IgD-negative memory B cell (primary cell): ENCODE measurements around the gene SLC16A1. TPM values are rescaled to one million over a fixed set of nuclear protein-coding genes. Genes with fewer than 3 reads are reported as not detected.

Source experiments
- H3K27ac Mint-ChIP-seq, 3 donors: one replicate each; pipeline ENCODE4 v1.8.0; 2020 to 2022; ENCODE audit warnings: mild to moderate bottlenecking in 3 of 3, mixed read lengths in 3 of 3, moderate library complexity in 1 of 3
- H3K27me3 Mint-ChIP-seq: one replicate; pipeline ENCODE4 v1.8.0; 2021; ENCODE audit warnings: mixed read lengths
- H3K36me3 Mint-ChIP-seq: one replicate; pipeline ENCODE4 v1.8.0; 2020; ENCODE audit warnings: mild to moderate bottlenecking, mixed read lengths
- H3K4me1 Mint-ChIP-seq, 3 donors: one replicate each; pipeline ENCODE4 v1.8.0; 2020 to 2022; ENCODE audit warnings: mixed read lengths in 3 of 3, mild to moderate bottlenecking in 1 of 3
- H3K4me3 Mint-ChIP-seq, 4 donors: one replicate each; pipeline ENCODE4 v1.8.0; 2020 to 2022; ENCODE audit warnings: mild to moderate bottlenecking in 4 of 4, mixed read lengths in 4 of 4, moderate library complexity in 3 of 4
- H3K9me3 Mint-ChIP-seq, 3 donors: one replicate each; pipeline ENCODE4 v1.8.0; 2020 to 2021; ENCODE audit warnings: mixed read lengths in 3 of 3, mild to moderate bottlenecking in 1 of 3
- polyA plus RNA-seq: library from polyadenylated mRNA; unstranded; fragments of 300-500 nt; fragmentation: Illumina TruSeq; gene quantifications from one replicate; pipeline ENCODE4 v1.2.3, GENCODE V29; 2021

The SLC16A1 gene
- polyA plus RNA-seq, 1 donor from 2014 or later = 7.5 TPM

DNA sequence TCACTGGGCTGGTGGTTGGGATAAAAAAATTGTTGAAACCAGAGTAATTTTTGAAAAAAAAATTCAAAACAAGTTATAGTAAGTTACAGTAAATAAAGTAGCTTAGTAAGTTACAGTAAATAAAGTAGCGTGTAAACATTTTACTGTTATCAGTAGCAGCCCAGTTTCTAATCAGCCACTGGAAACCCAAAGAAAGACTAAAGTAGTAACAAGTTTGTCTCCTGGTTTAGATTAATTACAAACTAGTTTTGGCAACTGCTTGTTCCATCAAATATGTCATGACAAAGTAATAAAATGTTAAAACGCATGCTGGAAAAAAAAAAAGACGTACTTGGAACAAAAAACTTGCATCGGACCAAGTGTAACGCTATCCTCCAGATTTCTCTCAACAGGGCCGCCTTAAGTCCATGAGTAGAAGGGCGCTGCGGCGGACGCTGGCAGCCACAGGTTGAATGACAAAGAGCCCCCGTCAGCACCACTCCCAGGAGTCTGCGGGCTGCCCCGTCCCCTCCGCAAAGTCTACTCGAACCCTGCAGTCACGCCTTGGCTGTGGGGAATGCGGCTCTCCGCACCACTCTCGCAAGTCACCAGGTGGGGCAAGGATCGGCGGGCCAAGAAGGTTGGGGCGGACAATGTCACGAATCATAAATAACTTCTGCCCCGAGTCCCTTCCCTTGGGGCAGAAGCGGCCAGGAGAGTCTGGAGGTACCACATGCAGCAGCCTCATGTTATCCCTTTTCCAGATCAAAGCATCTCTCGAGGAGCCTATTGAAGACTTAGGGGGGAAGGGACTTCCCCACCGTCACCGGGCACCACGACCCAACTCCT is 837 bp downstream of the SLC16A1 start:
- H3K4me1 Mint-ChIP-seq = peaks cover 28 to 35% (median 31%) of the 10 kb centered on the region in 3 donors
- H3K4me3 Mint-ChIP-seq = peak overlapping the region; percentile 66 to 100 (median 94)
- H3K9me3 Mint-ChIP-seq = no peaks in the 10 kb centered on the region
- no peaks in the 10 kb centered on the region for H3K36me3 Mint-ChIP-seq
- H3K27me3 Mint-ChIP-seq = no peaks in the 10 kb centered on the region
- H3K27ac Mint-ChIP-seq = peak overlapping the region; percentile 32 to 97 (median 94)

DNA sequence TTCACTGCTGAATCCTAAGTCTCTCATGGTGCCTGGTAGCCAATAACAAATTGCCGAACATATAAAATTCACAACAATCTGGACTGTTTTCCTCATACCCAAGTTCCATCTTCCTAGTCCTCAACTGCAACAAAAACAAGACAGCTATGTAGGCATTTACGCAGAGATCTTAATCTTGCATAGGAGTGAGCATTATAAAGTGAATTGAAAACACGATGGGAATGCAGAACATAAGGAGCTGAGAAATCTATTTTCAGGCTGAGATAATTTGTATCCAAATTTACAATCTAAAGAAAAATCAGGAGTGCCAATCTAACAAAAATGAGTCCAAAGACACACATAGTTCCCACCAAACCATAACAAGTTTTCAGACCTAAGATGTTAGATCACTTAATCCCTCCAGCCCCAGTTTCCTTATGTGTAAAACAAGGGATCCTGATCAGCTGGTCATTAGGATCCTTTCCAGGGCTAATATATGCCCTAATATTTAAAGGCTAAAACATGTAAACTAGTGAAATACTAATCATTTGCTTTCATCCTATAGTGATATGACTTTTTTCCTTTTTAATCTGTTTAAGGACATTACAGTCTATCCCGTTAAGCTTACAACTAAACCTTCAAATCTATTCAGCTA is 1.9 kb downstream of the SLC16A1 start:
- no peaks in the 10 kb centered on the region for H3K27me3 Mint-ChIP-seq
- H3K4me3 Mint-ChIP-seq = peak overlapping the region; percentile 66 to 100 (median 94)
- peak overlapping the region; percentile 26 to 94 (median 32) for H3K27ac Mint-ChIP-seq
- peaks cover 25 to 28% (median 26%) of the 10 kb centered on the region in 3 donors for H3K4me1 Mint-ChIP-seq
- no peaks in the 10 kb centered on the region for H3K9me3 Mint-ChIP-seq
- no peaks in the 10 kb centered on the region for H3K36me3 Mint-ChIP-seq

DNA sequence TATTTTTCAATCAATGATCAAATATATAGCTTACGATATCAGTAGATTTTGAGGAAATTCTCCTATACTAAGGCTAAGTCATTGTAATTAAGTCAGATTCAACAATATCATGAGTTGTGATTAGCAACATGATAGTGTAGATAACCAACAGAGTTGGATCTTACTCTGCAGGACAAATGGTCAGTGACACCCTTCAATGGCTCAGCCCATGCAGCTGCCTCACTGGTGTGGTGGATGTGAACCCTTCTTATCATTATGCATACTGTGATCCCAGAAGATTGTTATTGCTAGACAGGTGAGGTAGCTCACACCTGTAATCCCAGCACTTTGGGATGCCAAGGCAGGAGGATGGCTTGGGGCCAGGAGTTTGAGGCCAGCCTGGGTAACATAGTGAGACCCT is 5.6 kb downstream of the SLC16A1 start:
- Mint-ChIP-seq H3K36me3 (peaks cover 1% of the 10 kb centered on the region), H3K9me3 (no peaks in the 10 kb centered on the region), H3K27me3 (no peaks in the 10 kb centered on the region), H3K4me1 (peaks cover 10 to 19% (median 16%) of the 10 kb centered on the region in 3 donors), H3K4me3 (no peak overlapping the region), H3K27ac (no peak overlapping the region)

DNA sequence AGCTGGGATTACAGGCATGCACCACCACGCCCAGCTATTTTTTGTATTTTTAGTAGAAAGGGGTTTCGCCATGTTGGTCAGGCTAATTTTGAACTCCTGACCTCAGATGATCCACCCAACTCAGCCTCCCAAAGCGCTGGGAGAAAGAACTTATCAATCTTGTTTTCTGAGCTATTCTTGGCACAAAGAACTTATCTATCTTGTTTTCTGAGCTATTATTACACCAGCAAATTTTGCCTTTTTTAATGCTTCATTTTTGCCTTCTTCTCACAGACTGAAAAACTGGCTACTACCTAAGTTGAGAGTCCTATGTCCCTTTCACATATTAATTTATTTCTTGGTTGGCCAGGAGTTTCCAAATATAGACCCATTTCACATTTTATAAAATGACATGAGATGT is 9.3 kb downstream of the SLC16A1 start:
- no peak overlapping the region for H3K4me3 Mint-ChIP-seq
- peaks cover 1% of the 10 kb centered on the region for H3K36me3 Mint-ChIP-seq
- peaks cover 0 to 3% (median 0%) of the 10 kb centered on the region in 3 donors for H3K4me1 Mint-ChIP-seq
- H3K9me3 Mint-ChIP-seq = no peaks in the 10 kb centered on the region
- H3K27me3 Mint-ChIP-seq = no peaks in the 10 kb centered on the region
- no peak overlapping the region for H3K27ac Mint-ChIP-seq

DNA sequence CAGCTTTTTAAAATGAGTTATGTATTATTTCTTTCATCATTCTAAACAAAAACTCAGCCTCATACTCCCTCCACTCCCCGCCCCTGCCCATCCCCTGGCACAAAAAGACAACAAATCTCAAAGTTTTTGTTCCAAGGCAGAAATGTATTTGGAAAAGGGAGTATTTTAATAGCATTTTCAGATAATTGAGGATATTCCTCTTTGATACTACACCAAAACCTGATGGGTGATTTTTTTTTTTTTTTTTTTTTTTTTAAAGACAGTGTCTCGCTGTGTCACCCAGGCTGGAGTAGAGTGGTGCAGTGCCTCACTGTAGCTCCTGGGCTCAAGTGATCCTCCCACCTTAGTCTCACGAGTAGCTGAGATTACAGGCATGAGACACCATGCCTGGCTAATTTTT is 16.2 kb downstream of the SLC16A1 start:
- Mint-ChIP-seq H3K36me3 (peaks cover 1% of the 10 kb centered on the region), H3K9me3 (no peaks in the 10 kb centered on the region), H3K27me3 (no peaks in the 10 kb centered on the region), H3K4me1 (peaks cover 0 to 6% (median 6%) of the 10 kb centered on the region in 3 donors), H3K27ac (no peak overlapping the region), H3K4me3 (no peak overlapping the region)

DNA sequence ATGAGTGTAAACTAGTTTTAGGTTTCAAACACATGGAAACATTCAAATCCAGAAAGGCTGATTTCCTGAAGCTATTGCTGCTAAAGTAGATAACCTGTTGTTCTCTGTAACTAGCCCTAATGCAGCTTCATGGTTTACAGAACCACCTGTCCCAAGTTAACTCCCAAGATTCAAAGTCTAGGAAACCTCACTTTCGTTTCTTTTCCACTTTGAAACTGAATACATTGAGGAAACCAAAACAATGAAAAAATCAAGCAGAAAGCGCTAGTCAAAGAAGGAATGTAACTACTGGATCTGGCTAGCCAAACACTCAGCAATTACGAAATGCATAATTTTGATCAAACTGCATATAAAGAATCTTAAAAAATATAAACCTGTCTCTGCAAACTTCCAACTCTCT is 17.8 kb downstream of the SLC16A1 start:
- peaks cover 0 to 6% (median 6%) of the 10 kb centered on the region in 3 donors for H3K4me1 Mint-ChIP-seq
- peaks cover 1% of the 10 kb centered on the region for H3K36me3 Mint-ChIP-seq
- no peak overlapping the region for H3K27ac Mint-ChIP-seq
- H3K9me3 Mint-ChIP-seq = no peaks in the 10 kb centered on the region
- H3K4me3 Mint-ChIP-seq = no peak overlapping the region
- no peaks in the 10 kb centered on the region for H3K27me3 Mint-ChIP-seq

DNA sequence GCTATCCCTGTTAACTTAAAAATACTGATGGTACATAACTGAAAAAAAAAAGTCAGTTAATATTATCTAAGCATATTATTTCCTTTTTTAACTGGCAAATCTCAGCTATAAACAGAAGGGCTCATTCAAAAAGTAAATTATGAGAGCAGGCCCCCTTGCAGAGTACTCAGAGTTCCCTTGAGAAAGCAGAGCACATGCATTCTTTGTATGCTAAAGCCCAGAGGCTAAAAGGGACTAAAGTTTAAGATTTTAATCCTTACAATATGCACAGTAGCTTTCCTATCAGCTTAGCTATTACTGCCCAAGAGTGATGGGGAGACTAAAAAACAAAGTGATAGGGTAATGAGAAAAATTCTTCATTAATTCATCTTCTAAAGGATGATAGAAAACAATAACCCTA is 18.5 kb downstream of the SLC16A1 start:
- Mint-ChIP-seq H3K4me3 (no peak overlapping the region), H3K9me3 (no peaks in the 10 kb centered on the region), H3K27ac (no peak overlapping the region), H3K4me1 (peaks cover 0 to 6% (median 6%) of the 10 kb centered on the region in 3 donors), H3K27me3 (no peaks in the 10 kb centered on the region), H3K36me3 (peaks cover 1% of the 10 kb centered on the region)

DNA sequence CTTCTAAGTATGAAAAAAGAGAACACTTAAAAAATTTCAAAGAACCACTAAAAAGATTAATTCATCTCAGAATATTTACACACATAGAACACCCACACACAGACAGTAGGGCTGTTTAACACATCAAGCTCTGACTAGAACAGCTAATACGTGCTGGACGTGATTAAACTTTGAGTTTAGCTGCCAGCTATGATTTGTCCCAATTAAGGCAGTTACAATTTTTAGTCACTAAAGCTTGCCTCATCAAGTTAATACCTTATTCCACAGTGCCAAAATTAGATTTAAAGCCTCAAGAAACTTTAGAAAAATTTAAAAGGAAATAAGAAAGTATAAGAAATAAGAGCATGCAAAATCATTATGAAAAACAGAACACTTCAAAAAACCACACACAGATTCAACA is 18.9 kb downstream of the SLC16A1 start:
- no peak overlapping the region for H3K27ac Mint-ChIP-seq
- no peaks in the 10 kb centered on the region for H3K9me3 Mint-ChIP-seq

DNA sequence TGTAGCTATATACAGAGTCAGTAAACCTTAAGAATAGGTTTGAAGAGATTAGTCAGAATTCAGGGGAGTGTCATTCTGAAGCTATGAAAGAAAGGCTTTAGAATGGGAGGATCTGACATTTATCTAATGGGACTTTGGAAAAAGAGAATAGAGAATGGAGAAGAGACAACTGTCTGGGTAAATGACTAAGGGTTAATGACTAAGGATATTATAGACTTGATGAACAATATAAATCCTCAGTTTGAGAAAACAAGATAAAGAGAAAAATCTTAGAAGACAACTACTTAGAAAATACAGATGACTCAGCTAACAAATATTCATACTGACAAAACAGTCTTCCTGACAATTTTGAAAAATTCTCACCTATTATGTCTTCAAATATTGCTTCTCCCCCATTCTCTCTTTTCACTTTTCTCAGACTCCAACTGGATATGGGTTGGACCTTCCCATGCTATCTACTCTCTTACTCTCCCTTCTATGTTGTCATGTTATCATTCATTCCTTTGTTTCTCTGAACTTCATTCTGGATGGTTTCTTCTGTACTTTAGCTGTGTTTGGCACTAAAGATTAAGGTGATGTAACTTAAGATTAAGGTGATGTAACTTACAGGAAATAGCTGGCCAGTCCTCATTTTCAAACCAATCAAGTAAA is 20.4 kb downstream of the SLC16A1 start:
- H3K27me3 Mint-ChIP-seq = no peaks in the 10 kb centered on the region

More for the DNA sequence above, 18.9 kb downstream of the SLC16A1 start:
- Mint-ChIP-seq H3K36me3 (peaks cover 2% of the 10 kb centered on the region), H3K27me3 (no peaks in the 10 kb centered on the region), H3K4me1 (peaks cover 0 to 6% (median 6%) of the 10 kb centered on the region in 3 donors), H3K4me3 (no peak overlapping the region)

DNA sequence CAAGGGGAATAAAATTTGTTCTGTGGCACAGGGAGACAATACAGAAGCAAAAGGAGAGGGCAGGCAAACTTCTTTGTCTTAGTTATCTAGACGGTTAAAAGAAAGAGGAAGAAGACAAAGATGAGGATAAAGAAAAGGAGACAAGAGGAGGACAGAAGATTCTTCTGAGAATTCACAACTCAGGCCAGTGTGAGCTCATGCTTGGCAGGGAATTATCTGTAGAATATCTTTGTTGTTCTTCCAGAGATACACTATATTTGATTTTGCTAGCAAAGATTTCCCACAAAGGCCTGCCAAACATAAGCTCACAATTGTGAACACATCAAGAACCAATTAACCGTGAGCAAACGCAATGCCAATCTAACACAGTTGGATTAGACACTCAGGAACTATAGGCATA is 21.4 kb downstream of the SLC16A1 start:
- Mint-ChIP-seq H3K9me3 (no peaks in the 10 kb centered on the region), H3K4me3 (no peak overlapping the region), H3K27ac (no peak overlapping the region), H3K4me1 (peaks cover 0 to 6% (median 6%) of the 10 kb centered on the region in 3 donors), H3K27me3 (no peaks in the 10 kb centered on the region), H3K36me3 (peaks cover 3% of the 10 kb centered on the region)

More for the DNA sequence above, 20.4 kb downstream of the SLC16A1 start:
- Mint-ChIP-seq H3K4me3 (no peak overlapping the region), H3K36me3 (peaks cover 3% of the 10 kb centered on the region), H3K27ac (no peak overlapping the region), H3K9me3 (no peaks in the 10 kb centered on the region), H3K4me1 (peaks cover 0 to 6% (median 6%) of the 10 kb centered on the region in 3 donors)

DNA sequence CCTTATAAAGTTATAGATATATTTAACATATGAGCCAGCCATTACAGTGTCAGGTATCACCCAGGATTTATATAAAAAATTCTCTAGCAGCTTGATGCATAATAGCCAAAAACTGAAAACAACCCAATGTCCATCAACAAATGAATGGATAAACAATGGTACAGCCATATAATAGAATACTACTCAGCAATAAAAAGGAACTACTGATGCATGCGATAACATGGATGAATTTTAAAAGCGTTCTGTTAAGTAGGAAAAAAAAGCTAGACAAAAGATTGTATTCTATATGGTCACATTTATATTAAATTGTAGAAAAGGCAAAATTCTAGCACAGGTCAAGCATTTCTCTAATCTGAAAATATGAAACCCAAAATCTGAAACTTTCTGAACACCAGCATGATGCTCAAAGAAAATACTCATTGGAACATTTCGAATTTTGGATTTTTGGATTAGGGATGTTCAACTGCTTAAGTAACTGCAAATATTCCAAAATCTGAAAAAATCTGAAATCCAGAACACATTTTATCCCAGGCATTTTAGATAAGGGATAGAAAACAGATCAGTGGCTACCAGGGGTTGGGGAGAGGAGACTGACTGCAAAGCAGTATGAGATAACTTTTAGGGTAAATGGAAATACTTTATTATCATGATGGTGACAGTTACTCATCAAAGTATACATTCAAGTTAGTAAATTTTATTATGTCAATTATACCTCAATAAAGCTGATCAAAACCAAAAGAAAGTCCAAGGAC is 22.0 kb downstream of the SLC16A1 start:
- H3K27me3 Mint-ChIP-seq = no peaks in the 10 kb centered on the region
- H3K4me3 Mint-ChIP-seq = no peak overlapping the region
- H3K9me3 Mint-ChIP-seq = no peaks in the 10 kb centered on the region
- peaks cover 5% of the 10 kb centered on the region for H3K36me3 Mint-ChIP-seq
- H3K27ac Mint-ChIP-seq = no peak overlapping the region
- peaks cover 0 to 6% (median 4%) of the 10 kb centered on the region in 3 donors for H3K4me1 Mint-ChIP-seq

DNA sequence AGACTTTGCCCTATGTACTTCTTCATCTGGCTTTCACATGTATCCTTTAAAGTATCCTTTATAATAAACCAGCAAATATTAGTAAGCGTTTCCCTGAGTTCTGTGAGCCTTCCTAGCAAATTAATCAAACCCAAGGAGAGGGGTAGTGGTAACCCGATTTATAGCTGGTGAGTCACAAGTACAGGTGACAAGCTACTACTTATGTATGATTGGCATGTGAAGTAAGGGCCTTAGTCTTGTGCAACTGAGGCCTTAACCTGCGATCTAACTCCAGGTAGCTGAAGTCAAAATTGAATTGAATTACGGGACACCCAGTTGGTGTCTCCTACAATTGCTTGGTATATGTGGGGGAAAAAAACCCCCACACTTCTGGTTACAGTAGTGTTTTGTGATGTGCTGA is 26.0 kb downstream of the SLC16A1 start:
- Mint-ChIP-seq H3K9me3 (no peaks in the 10 kb centered on the region), H3K4me1 (no peaks in the 10 kb centered on the region), H3K27me3 (no peaks in the 10 kb centered on the region), H3K36me3 (peaks cover 8% of the 10 kb centered on the region), H3K4me3 (no peak overlapping the region), H3K27ac (no peak overlapping the region)

DNA sequence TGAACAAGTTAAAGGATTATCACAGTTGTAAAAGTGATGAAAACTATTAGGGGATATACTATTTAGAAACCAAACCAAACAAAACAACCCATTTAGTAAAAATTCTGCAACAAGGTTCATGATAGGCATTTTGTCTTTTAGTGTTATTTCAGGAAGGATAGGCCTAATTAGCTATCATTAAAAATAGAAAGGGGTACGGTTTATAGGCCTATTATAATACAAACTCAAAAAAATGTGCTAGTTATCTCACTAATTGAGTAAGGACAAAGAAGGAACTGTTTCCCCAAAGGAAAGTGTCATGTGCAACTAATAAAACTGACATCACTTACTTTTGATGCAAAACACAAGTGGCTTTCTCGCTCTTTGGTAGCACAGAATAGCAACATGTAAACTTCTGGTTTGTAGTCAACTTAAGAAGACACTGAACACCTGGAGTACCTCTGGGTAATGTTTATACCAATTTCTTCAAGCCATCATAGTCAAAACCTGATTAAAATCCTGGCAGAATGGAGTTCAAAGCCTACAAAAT is 28.5 kb downstream of the SLC16A1 start:
- Mint-ChIP-seq H3K27me3 (no peaks in the 10 kb centered on the region), H3K27ac (peak overlapping the region in 1 of 3 donors; percentile 27), H3K4me3 (no peak overlapping the region), H3K4me1 (no peaks in the 10 kb centered on the region), H3K36me3 (peaks cover 12% of the 10 kb centered on the region), H3K9me3 (no peaks in the 10 kb centered on the region)

DNA sequence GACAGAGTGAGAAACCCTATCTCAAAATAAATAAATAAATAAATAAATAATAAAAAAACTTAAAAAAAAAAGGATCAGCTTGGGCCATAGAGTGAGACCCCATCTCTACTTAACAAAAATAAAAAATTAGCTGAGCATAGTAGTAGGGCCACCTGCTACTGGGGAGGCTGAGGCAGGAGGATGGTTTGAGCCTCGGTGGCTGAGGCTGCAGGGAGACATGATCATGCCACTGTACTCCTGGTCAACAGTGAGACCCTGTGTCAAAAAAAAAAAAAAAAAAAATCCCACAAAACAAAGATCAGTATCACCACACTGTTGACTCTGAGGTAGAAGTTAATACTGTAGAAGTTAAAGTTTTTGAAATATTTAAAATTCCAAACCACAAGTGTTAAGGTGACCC is 29.1 kb downstream of the SLC16A1 start:
- Mint-ChIP-seq H3K4me1 (no peaks in the 10 kb centered on the region), H3K4me3 (no peak overlapping the region), H3K36me3 (peaks cover 9% of the 10 kb centered on the region), H3K27ac (no peak overlapping the region), H3K9me3 (no peaks in the 10 kb centered on the region), H3K27me3 (no peaks in the 10 kb centered on the region)
